GM18907 (cell line): Measurements from ENCODE around the gene PPM1L.

Experiments used
- ATAC-seq: cut with Tn5 transposase; IDR thresholded peaks from one replicate; pipeline ENCODE4 v1.9.1; 2021; ENCODE audit warnings: mild to moderate bottlenecking, moderate library complexity; ENCODE audit not compliant: unreplicated experiment

PPM1L gene

DNA sequence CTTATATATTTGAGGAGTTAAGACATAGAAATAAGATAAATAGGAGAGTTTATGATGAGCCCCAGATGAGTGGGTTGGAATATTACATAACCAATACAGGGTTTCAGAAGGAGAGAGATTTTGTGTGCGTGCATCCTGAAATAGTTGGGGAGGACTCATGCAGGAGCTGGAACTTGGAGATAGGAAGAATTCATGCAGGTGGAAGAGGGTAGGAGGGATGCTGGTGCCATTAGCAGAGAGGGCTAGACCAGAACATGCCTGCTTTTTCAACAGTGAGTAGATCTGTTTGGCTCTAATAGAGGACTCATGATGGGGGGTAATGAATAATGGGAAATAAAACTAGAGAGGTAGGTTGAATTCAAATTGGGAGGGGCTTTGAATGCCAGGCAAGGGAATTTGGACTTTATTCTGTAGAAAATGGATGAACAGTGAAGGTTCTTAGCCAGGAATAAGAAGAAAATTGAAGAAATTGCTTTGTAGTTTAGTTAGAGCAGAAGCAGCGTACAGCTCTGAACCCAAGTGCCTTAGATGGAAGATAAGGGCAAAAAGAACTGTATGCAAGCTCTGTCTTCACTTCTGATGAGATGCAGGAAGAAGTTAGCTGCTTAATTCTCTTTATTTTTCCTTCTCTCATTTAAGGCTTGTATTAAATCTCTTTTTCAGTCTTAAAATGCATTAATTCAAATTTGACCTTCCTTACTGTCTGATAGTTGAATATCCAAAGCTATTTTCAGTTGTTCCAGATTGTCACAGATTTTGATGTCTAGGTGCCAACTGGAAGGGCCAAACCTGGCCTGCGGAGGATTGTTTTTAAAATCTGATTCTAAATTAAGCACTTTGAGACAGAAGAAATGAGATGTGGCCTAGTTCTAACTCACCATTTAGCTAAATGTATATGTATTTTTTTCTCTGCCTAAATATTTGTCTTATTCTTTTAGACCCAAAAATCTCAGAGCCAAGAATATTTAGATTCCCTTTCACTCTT, 86.3 kb downstream of the PPM1L start:
- ATAC-seq = no peak

DNA sequence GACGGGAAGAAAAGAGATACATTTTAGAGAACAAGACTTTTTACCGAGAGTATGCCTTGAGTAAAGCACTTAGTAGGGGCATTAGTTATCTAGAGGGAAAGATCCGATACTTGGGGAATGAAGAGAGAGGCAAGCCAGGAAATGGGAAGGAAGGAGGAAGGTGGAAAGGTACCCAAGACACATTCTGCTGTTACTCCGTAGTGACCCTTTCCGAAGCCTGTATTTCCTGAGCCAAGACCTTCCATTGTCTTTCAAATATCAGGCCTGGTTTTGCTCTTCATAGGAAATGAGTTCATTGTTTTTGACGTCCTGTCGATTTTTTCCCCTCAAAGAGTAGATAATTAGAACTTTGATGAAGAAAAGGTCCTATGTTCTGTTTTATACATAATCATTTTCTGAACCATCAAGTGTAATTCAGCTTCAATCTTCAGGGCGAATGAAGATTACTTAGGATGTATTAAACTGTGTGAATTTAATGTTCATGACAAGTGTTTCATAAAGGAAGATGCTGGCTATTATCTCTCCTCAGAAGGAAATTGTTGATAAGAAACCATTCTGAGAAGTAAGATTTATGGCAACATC, 95.7 kb downstream of the PPM1L start:
- no peak for ATAC-seq

DNA sequence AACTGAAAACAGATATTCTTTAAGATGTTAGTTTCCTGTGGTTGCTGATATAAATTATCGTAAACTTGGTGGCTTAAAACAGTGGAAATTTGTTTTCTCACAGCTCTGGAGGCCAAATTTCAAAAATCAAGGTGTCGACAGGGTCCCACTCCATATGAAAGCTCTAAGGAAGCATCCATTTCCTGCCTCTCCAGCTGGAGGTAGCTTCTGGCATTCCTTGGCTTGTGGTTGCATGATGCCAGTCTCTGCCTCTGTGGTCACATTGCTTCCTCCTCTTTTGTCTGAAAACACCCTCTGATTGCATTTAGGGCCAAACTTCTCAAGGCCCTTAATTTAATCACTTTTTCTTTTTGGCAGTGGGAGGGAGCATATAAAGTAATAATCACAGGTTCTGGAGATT, 96.8 kb downstream of the PPM1L start:
- ATAC-seq = no peak

DNA sequence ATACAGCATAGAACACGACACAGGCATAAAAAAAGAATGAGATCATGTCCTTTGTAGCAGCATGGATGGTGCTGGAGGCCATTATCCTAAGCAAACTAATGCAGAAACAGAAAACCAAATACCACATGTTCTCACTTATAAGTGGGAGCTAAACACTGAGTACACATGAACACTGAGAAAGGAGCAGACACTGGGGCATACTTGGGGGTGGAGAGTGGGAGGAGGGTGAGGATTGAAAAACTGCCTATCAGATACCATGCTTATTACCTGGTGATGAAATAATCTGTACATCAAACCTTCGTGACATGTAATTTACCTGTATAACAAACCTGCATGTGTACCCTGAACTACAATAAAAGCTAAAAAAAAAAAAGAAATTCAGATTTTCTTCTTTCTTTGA, 100.4 kb downstream of the PPM1L start:
- no peak for ATAC-seq

DNA sequence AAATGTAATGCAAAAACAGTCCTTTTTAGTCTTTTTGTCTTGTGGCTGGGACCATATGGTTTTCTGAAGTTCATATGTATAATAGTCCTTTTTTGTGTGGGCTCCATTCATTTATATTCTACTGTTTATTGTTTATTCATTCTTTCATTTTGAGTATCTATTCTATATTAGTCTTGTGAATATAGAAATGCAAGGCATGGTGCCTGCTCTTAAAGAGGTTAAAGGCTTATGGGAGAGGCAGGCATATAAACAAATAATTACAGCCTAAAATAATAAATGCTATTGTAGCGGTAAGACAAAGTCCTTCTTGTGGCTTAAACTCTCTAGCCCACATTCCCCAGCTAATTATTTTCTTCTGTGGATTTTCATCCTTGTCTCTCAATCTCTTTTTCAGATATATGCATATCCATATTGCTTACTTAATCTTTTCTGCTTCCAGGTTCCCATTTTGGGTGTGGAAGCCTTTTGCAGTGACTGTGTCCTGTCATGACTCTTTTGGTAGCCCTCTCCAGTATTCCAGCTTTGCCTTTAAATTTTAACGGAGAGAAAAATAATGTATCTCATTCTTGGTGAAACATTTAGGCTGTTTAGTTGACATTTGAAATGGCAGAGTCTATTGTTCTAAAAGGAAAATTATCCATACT, 101.6 kb downstream of the PPM1L start:
- no peak for ATAC-seq

DNA sequence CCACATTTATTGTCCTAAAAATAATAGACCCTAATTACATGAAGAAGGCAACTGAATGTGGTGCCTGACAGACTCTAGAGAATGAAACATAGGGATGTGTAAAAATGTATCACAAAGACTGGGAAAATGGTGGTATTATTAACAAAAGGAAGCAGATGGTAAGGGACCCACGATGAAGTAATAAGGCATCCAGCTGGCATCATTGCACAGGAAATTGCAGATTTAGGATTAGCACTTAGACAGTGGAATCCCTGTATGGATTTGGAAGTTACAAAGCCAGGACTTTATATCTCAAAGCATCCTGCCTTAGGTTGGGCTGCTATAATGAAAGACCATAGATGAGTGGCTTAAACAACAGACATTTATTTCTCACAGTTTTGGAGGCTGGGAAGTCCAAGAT, 104.3 kb downstream of the PPM1L start:
- no peak for ATAC-seq

DNA sequence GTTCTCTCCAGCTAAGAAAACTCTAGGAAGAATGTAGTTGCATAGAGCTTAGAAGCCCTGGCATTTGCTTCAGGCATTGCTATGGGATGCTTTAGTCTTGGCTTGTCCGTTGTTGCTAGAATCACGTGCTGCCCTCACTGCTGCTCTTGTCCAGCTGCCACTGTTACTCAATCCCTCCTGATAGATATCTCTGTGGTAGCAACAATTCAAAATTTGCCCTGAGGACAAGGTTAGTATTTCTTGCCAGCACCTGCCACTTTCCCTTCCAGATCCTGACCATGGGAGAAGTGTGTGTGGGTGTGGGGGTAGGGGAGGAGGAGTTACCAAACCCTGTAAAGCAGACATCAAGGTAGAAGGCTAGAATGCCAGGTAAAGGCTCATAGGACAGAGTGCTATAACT, 113.8 kb downstream of the PPM1L start:
- ATAC-seq = no peak

DNA sequence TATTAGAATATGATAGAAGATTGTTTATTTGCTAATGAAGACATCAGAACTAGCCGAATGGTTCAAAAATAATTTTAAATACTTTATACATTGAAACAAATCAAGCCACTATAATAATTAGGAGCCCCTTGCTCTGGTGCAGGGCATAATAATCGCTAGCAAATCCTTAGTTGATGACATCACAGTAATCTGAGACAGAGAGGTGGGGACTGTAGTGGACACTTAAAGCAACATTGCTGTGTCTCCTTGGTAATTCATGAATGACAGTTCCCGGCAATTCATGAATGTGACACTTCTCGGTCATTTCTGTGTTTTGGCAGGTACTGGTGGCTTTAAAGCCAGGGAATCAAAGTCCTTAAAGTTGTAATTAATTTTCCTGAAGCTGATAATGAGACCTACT, 114.3 kb downstream of the PPM1L start:
- ATAC-seq = no peak

DNA sequence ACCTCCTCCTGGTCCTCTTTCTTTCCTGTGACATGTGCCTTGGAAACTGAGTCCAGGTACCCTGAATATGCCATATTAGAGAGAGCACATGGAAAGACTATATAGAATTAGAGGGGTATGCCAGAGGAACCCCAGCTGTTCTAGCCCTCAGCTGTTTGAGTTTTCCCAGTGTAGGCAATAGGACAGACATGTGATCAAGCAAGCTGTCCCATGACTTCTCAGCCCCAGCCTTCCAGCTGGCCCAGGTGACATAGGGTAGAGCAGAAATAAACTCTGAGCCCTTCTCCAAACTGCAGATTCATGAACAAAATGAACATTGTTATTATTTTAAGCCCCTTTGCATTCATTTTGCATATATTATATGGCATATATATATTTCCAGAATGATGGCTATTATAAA, 118.7 kb downstream of the PPM1L start:
- no peak for ATAC-seq

DNA sequence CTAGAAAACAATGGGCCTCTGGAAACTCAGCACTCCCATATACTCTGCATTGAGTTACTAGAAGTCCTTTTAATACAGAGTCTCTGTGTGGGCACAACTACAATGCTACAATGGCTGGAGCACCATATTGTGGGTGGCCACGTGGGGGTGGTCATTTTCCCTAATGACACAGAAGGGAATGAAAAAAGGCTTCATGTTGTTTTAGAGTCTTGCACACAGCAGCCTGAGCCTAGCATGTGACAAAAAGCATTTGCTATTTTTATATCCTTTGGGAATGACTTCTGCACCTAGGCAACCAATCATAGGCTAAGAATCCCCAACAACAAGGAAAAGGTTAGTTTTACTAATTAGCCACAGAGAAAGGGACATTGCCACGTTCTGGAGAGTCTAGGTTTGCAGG, 120.6 kb downstream of the PPM1L start:
- no peak for ATAC-seq

DNA sequence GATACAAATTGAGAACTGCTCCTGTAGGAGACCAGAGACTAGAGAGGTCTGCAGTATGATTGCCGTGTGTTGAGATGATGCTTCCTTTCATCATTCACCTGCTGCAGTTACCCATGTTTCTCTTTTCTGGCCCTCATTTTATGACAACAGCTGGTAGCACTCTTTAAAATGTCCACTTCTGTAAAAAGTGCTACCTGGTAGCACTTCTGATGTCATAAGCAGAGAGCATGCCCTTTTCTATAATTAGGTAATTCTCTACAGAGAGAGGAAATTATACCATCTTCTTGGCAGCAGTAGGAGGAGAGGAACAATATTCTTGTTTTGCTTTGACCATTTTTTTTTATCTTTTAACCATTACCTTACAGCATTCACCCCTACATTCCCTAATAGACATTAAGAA, 123.8 kb downstream of the PPM1L start:
- ATAC-seq = no peak

DNA sequence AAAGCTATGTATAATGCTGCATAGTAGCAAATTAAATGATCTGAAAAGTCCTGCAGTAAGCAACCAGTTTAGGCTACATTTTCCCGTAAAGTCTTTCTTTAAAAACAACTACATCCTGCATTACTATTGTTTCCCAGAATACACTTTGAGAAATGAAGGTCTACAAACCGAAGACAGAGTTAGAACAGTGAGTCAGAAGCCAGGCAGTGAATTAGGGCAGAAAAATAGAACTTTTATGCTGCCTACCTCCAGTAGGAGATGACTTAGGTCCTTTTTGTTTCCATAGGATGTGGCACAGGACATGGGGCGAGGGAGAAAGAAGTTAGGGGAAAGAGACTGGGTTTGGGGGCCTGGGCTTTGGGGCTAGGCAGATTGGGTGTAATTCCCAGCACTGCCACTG, 127.3 kb downstream of the PPM1L start:
- ATAC-seq = no peak

DNA sequence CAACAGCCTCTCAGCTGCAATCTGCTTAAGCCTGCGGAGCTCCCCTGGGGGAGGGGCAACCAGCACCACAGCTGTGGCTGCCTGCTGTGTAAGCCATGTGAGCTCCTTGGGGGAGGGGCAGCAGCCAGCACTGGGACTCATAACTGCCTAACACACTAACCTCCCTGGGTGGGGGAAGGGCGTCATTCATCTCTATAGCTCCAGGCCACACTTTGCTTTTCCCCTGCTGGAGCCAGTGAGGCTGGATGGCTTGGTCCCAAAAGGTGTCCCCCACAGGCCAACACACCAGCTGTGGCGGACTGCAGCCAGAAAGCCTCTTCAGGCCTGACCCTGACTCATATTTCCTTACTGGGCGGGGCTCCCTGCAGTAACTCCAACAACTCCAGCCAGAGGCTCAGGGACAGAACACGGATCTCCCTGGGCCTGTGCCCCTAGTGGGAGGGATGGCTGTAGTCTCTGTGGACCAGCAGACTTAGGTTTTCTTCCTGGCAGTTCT, 129.8 kb downstream of the PPM1L start:
- ATAC-seq = peak; percentile 53

DNA sequence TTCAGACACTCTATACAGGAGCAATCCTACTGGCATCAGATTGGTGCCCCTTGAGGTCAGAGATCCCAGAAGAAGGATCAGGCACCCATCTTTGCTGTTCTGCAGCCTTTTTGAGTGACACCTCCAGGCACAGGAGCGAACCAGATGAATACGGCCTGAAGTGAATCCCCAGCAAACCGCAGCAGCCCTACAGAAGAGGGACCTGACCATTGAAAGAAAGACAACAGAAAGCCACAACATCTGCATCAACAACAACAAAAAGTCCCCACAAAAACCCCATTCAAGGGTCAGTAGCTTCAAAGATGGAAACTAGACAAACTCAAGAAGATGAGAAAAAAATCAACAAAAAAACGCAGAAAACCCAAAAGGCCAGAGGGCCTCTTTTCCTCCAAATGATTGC, 130.4 kb downstream of the PPM1L start:
- peak; percentile 95 for ATAC-seq

DNA sequence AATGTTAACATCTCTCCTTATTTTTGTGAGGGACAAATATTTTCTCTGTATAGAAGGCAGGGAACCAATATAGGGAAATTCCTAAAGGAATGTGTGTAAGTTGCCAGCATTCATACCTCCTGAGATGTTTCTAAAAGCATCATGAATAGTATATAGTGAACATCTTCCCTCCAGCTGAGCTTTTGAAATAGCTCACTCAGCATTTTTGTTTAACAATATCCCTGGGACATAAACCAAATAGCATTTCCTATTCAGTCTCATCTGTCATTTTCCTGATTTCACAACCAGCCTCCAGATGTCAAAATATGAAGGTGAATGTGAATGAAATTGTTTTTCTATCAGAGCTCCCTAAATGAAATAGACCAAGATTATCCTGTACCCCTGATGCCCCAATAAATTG, 137.2 kb downstream of the PPM1L start:
- ATAC-seq = no peak

DNA sequence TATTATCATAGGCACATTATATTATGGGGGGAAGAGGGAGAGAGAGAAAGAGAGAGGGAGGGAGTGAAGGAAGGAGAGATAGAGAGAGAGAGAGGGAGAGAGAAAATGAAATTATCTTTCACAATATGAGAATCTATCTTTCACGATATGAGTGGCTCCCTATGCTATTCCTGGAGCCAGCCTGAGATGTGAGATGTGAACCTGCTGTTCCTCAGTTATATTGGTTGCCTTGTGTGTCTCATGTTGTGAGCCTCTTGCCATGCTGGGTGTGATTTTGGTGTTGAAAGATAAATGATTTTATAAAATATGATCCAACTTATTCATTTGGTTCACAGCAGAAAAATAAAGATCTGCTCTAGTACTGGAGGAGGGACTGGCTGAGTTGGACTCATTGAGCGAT, 148.7 kb downstream of the PPM1L start:
- no peak for ATAC-seq

DNA sequence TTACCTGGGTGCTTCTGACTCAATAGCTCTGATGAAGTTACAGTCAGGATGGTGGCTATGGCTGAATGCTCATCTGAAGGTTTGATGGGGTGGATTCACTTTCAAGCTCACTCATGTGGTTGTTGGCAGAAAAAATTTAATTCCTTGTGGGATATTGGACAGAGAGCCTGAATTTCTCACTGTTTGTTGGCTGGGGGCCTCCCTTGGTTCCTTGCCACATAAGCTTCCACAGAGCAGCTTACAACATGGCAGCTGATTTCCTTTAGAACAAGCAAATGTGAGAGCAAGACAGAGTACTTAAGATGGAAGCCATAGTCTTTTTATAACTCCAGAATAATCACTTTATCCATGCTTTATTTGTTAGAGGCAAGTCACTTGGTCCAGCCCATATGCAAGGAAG, 150.6 kb downstream of the PPM1L start:
- ATAC-seq = no peak

DNA sequence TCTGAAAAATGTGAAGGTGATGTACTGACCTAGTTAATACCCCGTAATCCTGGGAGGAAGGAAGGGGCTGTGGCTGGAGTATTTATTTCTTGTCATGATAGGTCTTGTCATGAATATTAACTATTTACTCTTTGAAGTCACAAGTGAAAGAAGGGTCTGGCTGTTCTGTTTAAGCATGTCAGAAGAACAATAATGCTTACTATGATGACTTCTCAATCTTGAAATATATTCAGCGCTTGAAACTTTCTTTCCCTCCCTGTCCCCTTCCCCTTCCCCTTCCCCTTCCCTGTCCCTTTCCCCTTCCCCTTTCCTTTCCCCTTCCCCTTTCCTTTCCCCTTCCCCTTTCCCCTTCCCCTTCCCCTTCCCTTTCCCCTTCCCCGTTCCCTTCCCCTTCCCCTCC, 153.9 kb downstream of the PPM1L start:
- no peak for ATAC-seq

DNA sequence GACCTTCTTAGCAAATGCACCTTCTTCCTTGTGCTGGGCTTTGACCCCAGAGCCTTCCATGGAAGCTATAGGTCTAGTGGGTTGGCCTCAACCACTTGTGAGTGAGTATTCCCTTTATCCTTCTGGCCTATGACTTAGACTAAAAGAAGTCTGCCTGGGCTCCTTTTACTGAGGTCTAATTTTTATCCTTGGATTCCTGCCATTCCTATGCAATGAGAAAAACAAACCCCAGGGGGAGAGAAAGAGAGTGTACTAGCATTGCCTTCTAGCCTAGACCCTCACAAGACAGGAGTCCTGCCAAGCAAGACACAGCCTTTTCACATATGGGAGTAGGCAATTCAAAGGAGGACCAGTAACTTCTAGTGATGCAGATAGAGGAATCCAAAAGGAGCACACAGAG, 155.4 kb downstream of the PPM1L start:
- ATAC-seq = no peak

DNA sequence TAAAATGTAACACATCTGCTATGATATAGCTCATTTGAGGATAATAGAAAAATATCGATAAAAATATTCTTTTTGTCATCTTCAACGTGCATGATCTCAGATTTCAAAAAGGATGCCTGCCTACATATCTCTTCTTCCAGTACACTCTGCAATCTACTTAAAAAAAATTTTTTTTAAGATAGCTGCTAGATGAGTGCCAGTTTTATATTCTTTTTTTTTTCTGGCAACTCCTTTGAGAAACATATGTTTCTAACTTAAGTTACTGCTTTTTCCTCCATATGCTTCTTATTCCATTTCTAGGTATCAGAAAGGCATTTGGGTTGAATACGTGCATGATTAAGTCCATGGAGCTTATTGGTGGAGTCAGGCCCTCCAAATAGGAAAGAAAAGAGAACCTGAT, 160.4 kb downstream of the PPM1L start:
- ATAC-seq = no peak

DNA sequence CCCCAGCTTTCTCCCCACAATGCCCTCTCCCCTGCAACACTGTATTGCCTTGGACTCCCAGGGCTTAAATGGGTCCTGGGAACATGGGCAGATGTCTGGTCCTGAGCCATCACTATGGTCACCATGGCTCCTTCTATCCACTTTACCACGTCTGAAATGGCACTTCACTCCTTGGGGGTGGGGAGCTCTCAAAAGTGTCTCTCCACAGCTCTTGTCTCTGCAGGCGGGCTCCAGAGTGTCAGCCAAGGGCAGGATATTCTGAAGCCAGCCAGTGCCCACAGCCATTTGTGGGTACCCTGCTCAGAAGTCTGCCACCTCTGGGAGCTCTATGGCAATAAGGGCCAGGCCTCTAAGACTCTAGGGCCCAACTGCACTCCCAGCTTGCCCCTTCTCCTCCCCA, 163.9 kb downstream of the PPM1L start:
- ATAC-seq = no peak
